Uterus (tissue), 2 donors: ENCODE measurements around the gene CHMP1A.

Experiments used
- CTCF ChIP-seq, 4 experiments: fragments of 200-600 bp in 2 of 4; fragments of 450-650 bp in 2 of 4; sonication (generic) in 2 of 4; IDR thresholded peaks; one replicate each; pipeline ENCODE4 v1.5.1; 2016 to 2019; ENCODE audit warnings: antibody characterized with exemption in 4 of 4, mild to moderate bottlenecking in 2 of 4, moderate library complexity in 1 of 4
- POLR2A ChIP-seq, 2 donors: fragments of 450-650 bp; IDR thresholded peaks; one replicate each; pipeline ENCODE4 v1.6.1; 2016; ENCODE audit warnings: antibody characterized with exemption in 2 of 2, mild to moderate bottlenecking in 1 of 2, moderate library complexity in 1 of 2

- TF ChIP-seq CTCF (IDR thresholded peaks at IDR 0.05) (no peak), POLR2A (IDR thresholded peaks at IDR 0.05) (no peak)
Observed at GRCh38 chr16:89669755-89670154, 12.2 kb upstream of the CHMP1A start.
